HG02885 (cell line): Measurements from ENCODE around the gene MCTP1.
"Not testable (repeated sequence)": the region's sequence is repeated elsewhere in the genome, so short reads cannot be mapped to it uniquely, and the experiment has no call there.

Source experiments
- ATAC-seq: cut with Tn5 transposase; IDR thresholded peaks from one replicate; pipeline ENCODE4 v1.9.1; 2021; ENCODE audit warnings: mild to moderate bottlenecking; ENCODE audit not compliant: unreplicated experiment, poor library complexity

The MCTP1 gene

GRCh38 chr5:95256446-95256845, 28.4 kb downstream of the MCTP1 start:
- ATAC-seq, result no peak

GRCh38 chr5:95252801-95253200, 32.1 kb downstream of the MCTP1 start:
- no peak for ATAC-seq

- no peak for ATAC-seq
These were observed 33.7 kb downstream of the MCTP1 start for GRCh38 chr5:95251185-95251584.

- ATAC-seq, result no peak
These were observed 40.4 kb downstream of the MCTP1 start for GRCh38 chr5:95244479-95244878.

DNA sequence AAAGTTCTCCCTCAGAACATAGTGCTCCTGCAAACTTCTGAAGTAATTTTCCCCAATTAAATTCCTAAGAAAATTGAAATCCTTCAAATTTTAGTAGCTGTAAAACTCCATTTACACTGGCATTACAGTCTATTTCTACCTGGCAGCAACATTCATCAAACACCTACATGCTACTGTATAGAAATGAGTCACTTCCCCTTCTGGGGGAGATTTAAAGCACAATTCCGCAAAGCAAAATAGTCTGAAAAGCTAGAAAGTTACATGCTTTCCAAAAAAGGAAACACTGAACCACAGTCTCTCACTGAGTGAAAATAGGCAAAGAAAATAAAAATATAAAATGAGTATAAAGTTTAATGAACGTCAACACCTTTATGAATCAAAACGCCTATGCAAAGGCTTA, 43.3 kb downstream of the MCTP1 start:
- ATAC-seq, result peak; percentile 99

GRCh38 chr5:95241161-95241560, 43.7 kb downstream of the MCTP1 start:
- peak; percentile 7 for ATAC-seq

DNA sequence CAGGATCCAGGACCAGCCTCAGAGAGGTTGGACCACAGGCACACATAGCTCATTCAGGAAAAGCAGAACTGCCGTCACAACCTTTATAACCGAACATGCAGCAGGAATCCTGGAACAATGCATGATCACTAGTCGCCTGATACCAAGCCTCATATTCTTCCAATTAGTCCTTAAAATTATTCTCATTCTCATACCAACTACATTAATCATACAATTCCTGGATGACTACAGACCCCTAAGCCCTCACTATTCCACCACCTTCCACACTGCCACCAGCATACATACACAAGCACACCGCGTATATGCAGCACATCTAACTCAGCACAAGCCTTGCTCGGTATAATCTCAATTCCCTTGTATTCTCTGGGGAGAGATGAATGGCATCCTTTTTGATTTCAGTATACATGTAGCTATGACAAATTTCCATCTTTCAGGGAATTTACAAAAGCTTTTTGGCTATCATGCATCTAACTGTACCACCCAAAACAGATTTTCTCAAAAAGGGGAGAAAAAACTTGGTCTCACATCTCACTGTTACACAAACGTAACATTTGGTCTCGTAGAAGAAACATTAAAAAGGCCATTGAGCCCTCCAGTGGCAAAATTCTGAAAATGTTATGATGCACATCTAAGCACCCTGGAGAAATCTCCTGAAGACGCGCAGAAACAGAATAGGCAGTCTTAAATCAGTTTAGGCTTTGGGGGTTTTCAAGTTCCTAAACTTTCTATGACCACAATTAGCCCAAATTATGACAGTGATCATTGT, 46.2 kb downstream of the MCTP1 start:
- no peak for ATAC-seq

DNA sequence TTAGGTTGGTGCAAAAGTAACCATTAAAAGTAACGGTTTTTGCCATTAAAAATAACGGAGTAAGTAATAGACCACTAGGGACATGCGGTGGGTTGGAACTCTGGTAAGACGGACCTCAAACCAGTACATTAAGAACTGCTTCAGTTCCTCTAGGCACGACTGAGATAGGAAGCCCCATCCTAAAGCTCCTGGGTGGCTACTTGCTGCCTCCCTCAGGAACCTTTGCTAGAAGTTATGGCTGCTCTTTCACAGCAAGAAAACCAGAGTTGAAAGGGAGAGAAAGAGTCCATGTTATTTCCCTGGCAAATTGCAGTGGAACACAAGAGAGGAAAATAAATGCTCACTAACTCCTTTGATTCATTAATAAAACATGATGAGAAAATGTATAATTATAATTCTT, 47.6 kb downstream of the MCTP1 start:
- ATAC-seq, result no peak

- no peak for ATAC-seq
These were observed 49.4 kb downstream of the MCTP1 start for GRCh38 chr5:95235439-95235982.

GRCh38 chr5:95229646-95230045, 55.2 kb downstream of the MCTP1 start:
- no peak for ATAC-seq

DNA sequence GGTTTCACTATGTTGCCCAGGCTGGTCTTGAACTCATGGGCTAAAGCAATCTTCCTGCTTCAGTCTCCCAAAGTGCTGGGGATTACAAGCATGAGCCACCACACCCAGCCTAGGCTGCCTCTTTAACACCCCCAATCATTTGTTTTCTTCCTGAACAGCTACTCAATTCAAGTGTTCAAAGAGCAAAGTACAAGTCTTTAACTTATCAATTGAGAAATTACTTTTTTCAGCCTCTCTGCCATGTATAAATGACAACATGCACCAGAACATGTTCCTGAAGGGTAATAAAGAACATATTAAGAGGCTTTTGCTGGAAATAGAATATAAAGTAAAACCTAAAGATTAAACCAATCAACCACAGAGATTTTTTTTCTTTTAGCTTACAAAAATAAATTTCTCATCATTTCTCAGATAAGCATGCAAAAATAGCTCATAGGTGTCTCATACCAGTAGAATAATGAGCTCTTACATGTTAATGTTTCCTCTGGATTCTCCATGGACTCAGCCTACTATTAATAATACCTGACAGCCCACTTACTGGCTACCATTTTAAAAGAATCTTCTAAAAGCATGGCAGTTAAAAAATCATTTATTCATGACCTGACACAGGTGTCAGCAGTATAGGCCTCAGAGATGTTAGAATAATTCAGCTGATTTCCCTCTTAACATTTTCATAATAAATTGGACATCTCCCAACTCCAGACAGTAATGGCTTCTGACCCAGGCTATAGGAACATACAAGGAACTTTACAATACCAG, 60.0 kb downstream of the MCTP1 start:
- no peak for ATAC-seq

GRCh38 chr5:95223566-95224258, 61.2 kb downstream of the MCTP1 start:
- no peak for ATAC-seq

- ATAC-seq, result no peak
These were observed 62.1 kb downstream of the MCTP1 start for GRCh38 chr5:95222836-95223235.

- ATAC-seq, result no peak
These were observed 63.7 kb downstream of the MCTP1 start for GRCh38 chr5:95221234-95221633.

- ATAC-seq, result no peak
These were observed 64.5 kb downstream of the MCTP1 start for GRCh38 chr5:95220381-95220780.

- no peak for ATAC-seq
These were observed 65.5 kb downstream of the MCTP1 start for GRCh38 chr5:95219411-95219810.

GRCh38 chr5:95217881-95218280, 67.0 kb downstream of the MCTP1 start:
- ATAC-seq, result no peak

DNA sequence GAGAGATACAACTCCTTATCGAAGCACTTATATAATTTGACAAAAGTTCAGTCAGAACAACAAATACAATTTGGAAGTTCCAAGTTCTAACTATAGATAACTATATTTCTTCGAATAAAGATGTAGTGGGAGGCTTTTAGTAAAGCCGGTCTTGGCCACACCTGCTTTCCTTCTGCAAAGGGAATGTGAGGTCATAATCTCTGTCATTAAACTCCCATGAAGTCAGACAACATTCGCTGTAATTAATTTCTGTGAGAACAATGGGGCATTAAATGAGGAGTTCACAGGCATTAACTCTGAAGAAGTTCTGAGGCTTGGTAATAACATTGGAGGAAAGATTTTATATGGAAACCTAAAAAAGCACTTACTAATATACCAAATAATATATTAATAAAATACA, 67.5 kb downstream of the MCTP1 start:
- no peak for ATAC-seq

GRCh38 chr5:95216136-95216955, 68.5 kb downstream of the MCTP1 start:
- ATAC-seq, result no peak

- ATAC-seq, result not testable (repeated sequence)
These were observed 77.1 kb downstream of the MCTP1 start for GRCh38 chr5:95207811-95208210.
